Endothelial cell of umbilical vein (primary cell): Measurements from ENCODE around the gene LHX4. TPM values are rescaled to one million over a fixed set of nuclear protein-coding genes. Genes with fewer than 3 reads are reported as not detected.

Source experiments
- BruUV-seq: library from RNA; stranded (reverse); fragments of 400-500 nt; replicated peaks from 2 replicates; lab custom pipeline; 2021; lab: Mats Ljungman, UMichigan
- CTCF ChIA-PET: fragments of 300-600, 350-600 bp; sonication (Branson Sonifier 250); formaldehyde crosslinking; loops from one replicate; lab custom pipeline; 2021; ENCODE audit warnings: antibody characterized with exemption, inconsistent platforms; lab: Charles Lee
- POLR2A ChIA-PET: fragments of 300-600, 350-600 bp; sonication (Branson Sonifier 250); formaldehyde crosslinking; loops from one replicate; lab custom pipeline; 2021; ENCODE audit warnings: antibody characterized with exemption, inconsistent platforms; lab: Charles Lee
- DNase-seq: peaks from one replicate; pipeline ENCODE4 v3.0.0-alpha.2; 2011; ENCODE audit warnings: low read depth, low spot score
- FAIRE-seq: peaks from 2 replicates; lab custom pipeline; 2011; peaks lifted over from hg19 to GRCh38; lab: Jason Lieb, UNC
- H2AFZ ChIP-seq: 2 replicates; pipeline ENCODE4 v1.6.0; 2012; ENCODE audit warnings: low read depth, low read length, control low read depth, inconsistent platforms
- H3K27ac ChIP-seq: 2 replicates; pipeline ENCODE4 v1.5.1; 2011; ENCODE audit warnings: low read depth, mild to moderate bottlenecking, control low read depth, low read length, moderate library complexity; ENCODE audit not compliant: insufficient read depth
- H3K27me3 ChIP-seq, 2 experiments: 2 replicates each; pipeline versions ENCODE4 v1.6.0 to v1.6.1; 2011; ENCODE audit warnings: low read length in 2 of 2, mixed read lengths in 1 of 2; ENCODE audit not compliant: control insufficient read depth in 2 of 2, insufficient read depth in 2 of 2
- H3K36me3 ChIP-seq, 2 experiments: 2 replicates in 1 of 2; 3 replicates in 1 of 2; pipeline ENCODE4 v1.5.1; 2011; ENCODE audit warnings: low read length in 2 of 2, mild to moderate bottlenecking in 1 of 2, moderate library complexity in 1 of 2; ENCODE audit not compliant: control insufficient read depth in 2 of 2, insufficient read depth in 2 of 2; ENCODE audit errors: extremely low read depth in 1 of 2
- H3K4me1 ChIP-seq: 3 replicates; pipeline ENCODE4 v1.5.1; 2011; ENCODE audit warnings: mild to moderate bottlenecking, low read length; ENCODE audit not compliant: control insufficient read depth, insufficient read depth; ENCODE audit errors: extremely low read depth
- H3K4me2 ChIP-seq: 2 replicates; pipeline ENCODE4 v1.6.1; 2011; ENCODE audit warnings: low read length, control low read depth, mixed read lengths; ENCODE audit not compliant: insufficient read depth
- H3K4me3 ChIP-seq, 3 experiments: fragments of 200-600 bp in 1 of 3; sonication (generic), shearing (Covaris generic) in 1 of 3; replicated peaks in 1 of 3; 2 replicates each; pipeline ENCODE4 v1.5.1; 2011 to 2016; ENCODE audit warnings: control low read depth in 3 of 3, low read length in 3 of 3, mild to moderate bottlenecking in 2 of 3, inconsistent platforms in 1 of 3, low read depth in 1 of 3, moderate library complexity in 1 of 3; ENCODE audit not compliant: insufficient read depth in 1 of 3
- H3K79me2 ChIP-seq: 2 replicates; pipeline ENCODE4 v1.6.0; 2012; ENCODE audit warnings: low read length, inconsistent platforms; ENCODE audit not compliant: control insufficient read depth, insufficient read depth
- H3K9ac ChIP-seq: replicated peaks from 2 replicates; pipeline ENCODE3; 2011; ENCODE audit warnings: low read length, control low read depth; ENCODE audit not compliant: insufficient read depth; ENCODE audit errors: extremely low read depth
- H3K9me1 ChIP-seq: replicated peaks from 3 replicates; pipeline ENCODE4 v1.6.0; 2011; ENCODE audit warnings: mild to moderate bottlenecking, low read length; ENCODE audit not compliant: control insufficient read depth, insufficient read depth; ENCODE audit errors: extremely low read depth
- H3K9me3 ChIP-seq: replicated peaks from 2 replicates; pipeline ENCODE4 v1.5.1; 2012; ENCODE audit warnings: low read length, inconsistent platforms; ENCODE audit not compliant: control insufficient read depth, insufficient read depth
- H4K20me1 ChIP-seq: replicated peaks from 2 replicates; pipeline ENCODE3; 2011; ENCODE audit warnings: mild to moderate bottlenecking, low read length; ENCODE audit not compliant: control insufficient read depth, insufficient read depth; ENCODE audit errors: extremely low read depth
- CTCF ChIP-seq, 2 donors: IDR thresholded peaks; 1 replicate in 1 of 2; 2 replicates in 1 of 2; pipeline ENCODE4 v1.5.1; 2011; ENCODE audit warnings: low read length in 2 of 2, mild to moderate bottlenecking in 2 of 2, moderate library complexity in 2 of 2, control low read depth in 1 of 2, inconsistent platforms in 1 of 2, low read depth in 1 of 2; ENCODE audit not compliant: insufficient read depth in 1 of 2; ENCODE audit errors: extremely low read depth in 1 of 2
- EZH2 ChIP-seq: IDR thresholded peaks from 2 replicates; pipeline ENCODE4 v1.6.1; 2012; ENCODE audit warnings: borderline replicate concordance, low read depth, mild to moderate bottlenecking, moderate library complexity, low read length, inconsistent platforms; ENCODE audit not compliant: severe bottlenecking
- FOS ChIP-seq: IDR thresholded peaks from 2 replicates; pipeline ENCODE4 v1.6.1; 2011; ENCODE audit warnings: mild to moderate bottlenecking, low read length, moderate library complexity, borderline replicate concordance; ENCODE audit not compliant: insufficient read depth
- GATA2 ChIP-seq: IDR thresholded peaks from 2 replicates; pipeline ENCODE4 v1.7.0; 2011; ENCODE audit warnings: low read depth, mild to moderate bottlenecking, moderate library complexity, mixed read lengths, low read length; ENCODE audit not compliant: insufficient read length, insufficient read depth
- JUN ChIP-seq: IDR thresholded peaks from 2 replicates; pipeline ENCODE4 v1.6.1; 2011; ENCODE audit warnings: borderline replicate concordance, low read depth; ENCODE audit not compliant: insufficient read length, insufficient read depth
- MAX ChIP-seq: IDR thresholded peaks from 2 replicates; pipeline ENCODE4 v1.6.1; 2011; ENCODE audit not compliant: insufficient read depth, insufficient read length
- MYC ChIP-seq: IDR thresholded peaks from one replicate; pipeline ENCODE4 v1.6.1; 2011; ENCODE audit warnings: mild to moderate bottlenecking, low read depth, low read length
- POLR2A ChIP-seq: IDR thresholded peaks from 2 replicates; pipeline ENCODE4 v1.6.1; 2012; ENCODE audit warnings: low read depth, mild to moderate bottlenecking, control low read depth, low read length
- POLR2AphosphoS5 ChIP-seq: IDR thresholded peaks from 2 replicates; pipeline ENCODE4 v1.6.1; 2012; ENCODE audit warnings: low read depth, mild to moderate bottlenecking, control low read depth, low read length, moderate library complexity; ENCODE audit not compliant: insufficient read depth
- dilution Hi-C: fragments of 300-500 bp; cut with MboI; formaldehyde crosslinking; loops from one replicate; pipeline ENCODE4 v1.15.0; 2019; ENCODE audit warnings: low sequenced_read_pairs; ENCODE audit not compliant: extremely low pct_ligation_motif_present
- intact Hi-C: fragments of 100-400 bp; cut with micrococcal nuclease; formaldehyde crosslinking; loops from one replicate; pipeline ENCODE4 v1.10.0; 2022
- polyA plus RNA-seq, 4 experiments: library from polyadenylated mRNA; depleted of rRNA in 3 of 4; stranded (reverse) in 3 of 4; unstranded in 1 of 4; fragments of >200 nt; gene quantifications; 2 replicates each; pipeline versions ENCODE4 v1.2.1 to v1.2.3, GENCODE V29; 2011 to 2012; ENCODE audit warnings: missing spikeins in 1 of 4
- total RNA-seq: library from RNA; stranded (reverse); gene quantifications from 2 replicates; pipeline ENCODE4 v1.2.3, GENCODE V29; 2021

The LHX4 gene
- total and polyA plus RNA-seq, 2 donors (not counting 3 experiments of a cell fraction or from before 2014, with no cell fraction given), result not detected

GRCh38 chr1:180208264-180208663 is 21.8 kb upstream of the LHX4 start:
- TF ChIP-seq EZH2 (no peak), POLR2AphosphoS5 (no peak), JUN (no peak), MYC (no peak), GATA2 (no peak), CTCF (IDR thresholded peaks at IDR 0.05; ENCODE audit: extremely low read depth in 1 of 2, insufficient read depth in 1 of 2, low read depth in 1 of 2, low read length in 2 of 2) (no peak), POLR2A (no peak), FOS (no peak), MAX (no peak)
- FAIRE-seq (no peak), DNase-seq (no peak)
- no TSS peak for BruUV-seq
- Histone ChIP-seq H3K4me3 (no peak overlapping the region), H2AFZ (no peak overlapping the region), H3K4me2 (no peak overlapping the region), H3K36me3 (no peaks in the 10 kb centered on the region), H3K4me1 (no peaks in the 10 kb centered on the region), H3K9me1 (no peaks in the 10 kb centered on the region), H3K27ac (no peak overlapping the region), H3K9me3 (no peaks in the 10 kb centered on the region), H3K27me3 (peaks cover 0 to 2% of the 10 kb centered on the region in 2 experiments), H3K79me2 (no peaks in the 10 kb centered on the region), H4K20me1 (no peaks in the 10 kb centered on the region), H3K9ac (no peak overlapping the region)
- intact Hi-C loops (no loop called here), dilution Hi-C loops (no loop called here)
- ChIA-PET CTCF (interaction anchor here (1.3 to 1.9 kb wide), 3 partner anchors 10 to 208 kb away, joined by 3 to 7 read pairs (median 5); no protein-coding TSS in a partner anchor), POLR2A (no interaction called here)
